ENCODE results near the gene CPB2. TPM values are rescaled to one million over a fixed set of nuclear protein-coding genes. Genes with fewer than 3 reads are reported as not detected.

CPB2 gene
- polyA plus RNA-seq, 1 donor, result 0.10 TPM

GRCh38 chr13:46097015-46097414 lies 7.8 kb downstream of the CPB2 start:
- no peaks in the 10 kb centered on the region for H3K27me3 ChIP-seq (ENCODE audit: control insufficient read depth, insufficient read depth, low read length)
- H3K9me3 ChIP-seq (ENCODE audit: control insufficient read depth, low read depth, low read length), result no peaks in the 10 kb centered on the region
- no peaks in the 10 kb centered on the region for H3K4me1 ChIP-seq (ENCODE audit: control insufficient read depth, insufficient read depth, low read length)
- no peaks in the 10 kb centered on the region for H3K36me3 ChIP-seq (ENCODE audit: control insufficient read depth, insufficient read depth, low read length)
- DNase-seq, result no peak
- no CpG with 5 or more reads among the region's 3 CpGs for WGBS (ENCODE audit: insufficient coverage, low lambda C conversion rate)
- no peak overlapping the region for H3K4me3 ChIP-seq (ENCODE audit: low read length)
- no peak overlapping the region for H3K27ac ChIP-seq (ENCODE audit: low read length)

GRCh38 chr13:46094478-46094877 lies 10.4 kb downstream of the CPB2 start:
- no peak for DNase-seq
- Histone ChIP-seq H3K36me3 (ENCODE audit: control insufficient read depth, insufficient read depth, low read length) (no peaks in the 10 kb centered on the region), H3K27me3 (ENCODE audit: control insufficient read depth, insufficient read depth, low read length) (no peaks in the 10 kb centered on the region), H3K4me3 (ENCODE audit: low read length) (no peak overlapping the region), H3K9me3 (ENCODE audit: control insufficient read depth, low read depth, low read length) (no peaks in the 10 kb centered on the region), H3K4me1 (ENCODE audit: control insufficient read depth, insufficient read depth, low read length) (no peaks in the 10 kb centered on the region), H3K27ac (ENCODE audit: low read length) (no peak overlapping the region)
- 88% methylated on average over 2 of the region's 3 CpGs for WGBS (ENCODE audit: insufficient coverage, low lambda C conversion rate)

- Histone ChIP-seq H3K27me3 (ENCODE audit: control insufficient read depth, insufficient read depth, low read length) (no peaks in the 10 kb centered on the region), H3K4me3 (ENCODE audit: low read length) (no peak overlapping the region), H3K27ac (ENCODE audit: low read length) (no peak overlapping the region), H3K9me3 (ENCODE audit: control insufficient read depth, low read depth, low read length) (no peaks in the 10 kb centered on the region), H3K4me1 (ENCODE audit: control insufficient read depth, insufficient read depth, low read length) (no peaks in the 10 kb centered on the region), H3K36me3 (ENCODE audit: control insufficient read depth, insufficient read depth, low read length) (no peaks in the 10 kb centered on the region)
- DNase-seq, result no peak
- WGBS (ENCODE audit: insufficient coverage, low lambda C conversion rate), result 100% methylated on average over 1 of the region's 5 CpGs
Measured at GRCh38 chr13:46088821-46089562, 15.8 kb downstream of the CPB2 start.

GRCh38 chr13:46087481-46087880 lies 17.4 kb downstream of the CPB2 start:
- Histone ChIP-seq H3K9me3 (ENCODE audit: control insufficient read depth, low read depth, low read length) (no peaks in the 10 kb centered on the region), H3K4me3 (ENCODE audit: low read length) (no peak overlapping the region), H3K4me1 (ENCODE audit: control insufficient read depth, insufficient read depth, low read length) (no peaks in the 10 kb centered on the region), H3K36me3 (ENCODE audit: control insufficient read depth, insufficient read depth, low read length) (no peaks in the 10 kb centered on the region), H3K27ac (ENCODE audit: low read length) (no peak overlapping the region), H3K27me3 (ENCODE audit: control insufficient read depth, insufficient read depth, low read length) (no peaks in the 10 kb centered on the region)
- no peak for DNase-seq

- Histone ChIP-seq H3K4me3 (ENCODE audit: low read length) (no peak overlapping the region), H3K27ac (ENCODE audit: low read length) (no peak overlapping the region), H3K27me3 (ENCODE audit: control insufficient read depth, insufficient read depth, low read length) (no peaks in the 10 kb centered on the region), H3K9me3 (ENCODE audit: control insufficient read depth, low read depth, low read length) (no peaks in the 10 kb centered on the region), H3K36me3 (ENCODE audit: control insufficient read depth, insufficient read depth, low read length) (no peaks in the 10 kb centered on the region), H3K4me1 (ENCODE audit: control insufficient read depth, insufficient read depth, low read length) (no peaks in the 10 kb centered on the region)
- no CpG with 5 or more reads among the region's 12 CpGs for WGBS (ENCODE audit: insufficient coverage, low lambda C conversion rate)
- no peak for DNase-seq
Measured at GRCh38 chr13:46086985-46087384, 17.8 kb downstream of the CPB2 start.

DNA sequence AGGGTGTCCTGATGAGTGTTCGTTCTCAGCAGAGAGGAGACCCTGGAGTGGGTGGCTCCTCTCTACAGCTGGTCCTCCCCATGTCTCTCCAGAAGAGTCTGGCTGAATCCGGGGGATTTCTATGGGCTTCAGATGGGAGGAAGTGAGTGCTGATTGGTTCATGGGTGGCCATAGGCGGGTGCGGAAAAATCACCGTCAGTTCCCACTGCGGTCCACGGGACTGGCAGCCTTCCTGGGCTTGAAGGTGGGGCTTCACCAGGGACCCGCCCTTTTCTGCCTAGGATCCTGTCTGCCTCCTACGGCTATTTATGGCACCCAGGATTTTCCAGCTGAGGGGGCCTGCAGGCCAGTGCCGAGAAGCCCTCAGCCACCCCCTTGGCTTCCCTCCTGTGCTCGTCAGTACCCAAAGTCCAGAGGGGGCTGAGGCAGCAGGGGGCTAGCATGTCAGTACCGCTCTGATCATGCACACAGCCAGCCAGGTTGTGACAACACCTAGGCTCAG lies 18.4 kb downstream of the CPB2 start:
- Histone ChIP-seq H3K27me3 (ENCODE audit: control insufficient read depth, insufficient read depth, low read length) (no peaks in the 10 kb centered on the region), H3K4me1 (ENCODE audit: control insufficient read depth, insufficient read depth, low read length) (no peaks in the 10 kb centered on the region), H3K9me3 (ENCODE audit: control insufficient read depth, low read depth, low read length) (no peaks in the 10 kb centered on the region), H3K27ac (ENCODE audit: low read length) (no peak overlapping the region), H3K36me3 (ENCODE audit: control insufficient read depth, insufficient read depth, low read length) (no peaks in the 10 kb centered on the region), H3K4me3 (ENCODE audit: low read length) (no peak overlapping the region)
- no peak for DNase-seq
- WGBS (ENCODE audit: insufficient coverage, low lambda C conversion rate), result no CpG with 5 or more reads among the region's 12 CpGs

- Histone ChIP-seq H3K27me3 (ENCODE audit: control insufficient read depth, insufficient read depth, low read length) (no peaks in the 10 kb centered on the region), H3K4me3 (ENCODE audit: low read length) (no peak overlapping the region), H3K27ac (ENCODE audit: low read length) (no peak overlapping the region), H3K4me1 (ENCODE audit: control insufficient read depth, insufficient read depth, low read length) (no peaks in the 10 kb centered on the region), H3K36me3 (ENCODE audit: control insufficient read depth, insufficient read depth, low read length) (no peaks in the 10 kb centered on the region), H3K9me3 (ENCODE audit: control insufficient read depth, low read depth, low read length) (no peaks in the 10 kb centered on the region)
- WGBS (ENCODE audit: insufficient coverage, low lambda C conversion rate), result no CpG with 5 or more reads among the region's 13 CpGs
- DNase-seq, result no peak
Measured at GRCh38 chr13:46085737-46086136, 19.1 kb downstream of the CPB2 start.

GRCh38 chr13:46082324-46082723 lies 22.5 kb downstream of the CPB2 start:
- Histone ChIP-seq H3K27ac (ENCODE audit: low read length) (no peak overlapping the region), H3K36me3 (ENCODE audit: control insufficient read depth, insufficient read depth, low read length) (no peaks in the 10 kb centered on the region), H3K4me1 (ENCODE audit: control insufficient read depth, insufficient read depth, low read length) (no peaks in the 10 kb centered on the region), H3K4me3 (ENCODE audit: low read length) (no peak overlapping the region), H3K27me3 (ENCODE audit: control insufficient read depth, insufficient read depth, low read length) (no peaks in the 10 kb centered on the region), H3K9me3 (ENCODE audit: control insufficient read depth, low read depth, low read length) (no peaks in the 10 kb centered on the region)
- no CpG with 5 or more reads among the region's 5 CpGs for WGBS (ENCODE audit: insufficient coverage, low lambda C conversion rate)
- DNase-seq, result no peak

GRCh38 chr13:46079770-46080169 lies 25.1 kb downstream of the CPB2 start:
- DNase-seq, result no peak
- WGBS (ENCODE audit: insufficient coverage, low lambda C conversion rate), result 80% methylated on average over 1 of the region's 2 CpGs

DNA sequence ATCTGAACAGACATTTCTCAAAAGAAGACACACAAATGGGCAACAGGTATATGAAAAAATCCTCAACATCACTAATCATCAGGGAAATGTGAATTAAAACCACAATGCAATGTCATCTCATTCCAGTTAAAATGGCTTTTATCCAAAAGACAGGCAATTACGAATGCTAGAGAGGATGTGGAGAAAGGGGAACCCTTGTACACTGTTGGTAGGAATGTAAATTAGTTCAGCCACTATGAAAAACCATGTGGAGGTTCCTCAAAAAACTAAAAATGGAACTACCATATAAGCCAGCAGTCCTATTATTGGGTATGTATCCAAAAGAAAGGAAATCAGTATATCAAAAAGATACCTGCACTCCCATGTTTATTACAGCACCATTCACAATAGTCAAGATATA lies 27.6 kb downstream of the CPB2 start:
- Histone ChIP-seq H3K4me1 (ENCODE audit: control insufficient read depth, insufficient read depth, low read length) (no peaks in the 10 kb centered on the region), H3K9me3 (ENCODE audit: control insufficient read depth, low read depth, low read length) (no peaks in the 10 kb centered on the region), H3K36me3 (ENCODE audit: control insufficient read depth, insufficient read depth, low read length) (no peaks in the 10 kb centered on the region), H3K27ac (ENCODE audit: low read length) (no peak overlapping the region), H3K27me3 (ENCODE audit: control insufficient read depth, insufficient read depth, low read length) (no peaks in the 10 kb centered on the region), H3K4me3 (ENCODE audit: low read length) (no peak overlapping the region)
- DNase-seq, result no peak
- WGBS (ENCODE audit: insufficient coverage, low lambda C conversion rate), result no CpG with 5 or more reads among the region's 1 CpG

More at GRCh38 chr13:46079770-46080169, 25.1 kb downstream of the CPB2 start:
- H3K4me1 ChIP-seq (ENCODE audit: control insufficient read depth, insufficient read depth, low read length), result no peaks in the 10 kb centered on the region
- H3K9me3 ChIP-seq (ENCODE audit: control insufficient read depth, low read depth, low read length), result no peaks in the 10 kb centered on the region
- no peaks in the 10 kb centered on the region for H3K36me3 ChIP-seq (ENCODE audit: control insufficient read depth, insufficient read depth, low read length)
- H3K4me3 ChIP-seq (ENCODE audit: low read length), result no peak overlapping the region
- no peak overlapping the region for H3K27ac ChIP-seq (ENCODE audit: low read length)
- no peaks in the 10 kb centered on the region for H3K27me3 ChIP-seq (ENCODE audit: control insufficient read depth, insufficient read depth, low read length)

GRCh38 chr13:46076827-46077226 lies 28.0 kb downstream of the CPB2 start:
- WGBS (ENCODE audit: insufficient coverage, low lambda C conversion rate), result 64% methylated on average over 3 of the region's 3 CpGs
- H3K9me3 ChIP-seq (ENCODE audit: control insufficient read depth, low read depth, low read length), result no peaks in the 10 kb centered on the region
- no peak overlapping the region for H3K27ac ChIP-seq (ENCODE audit: low read length)
- no peak for DNase-seq
- no peak overlapping the region for H3K4me3 ChIP-seq (ENCODE audit: low read length)
- H3K27me3 ChIP-seq (ENCODE audit: control insufficient read depth, insufficient read depth, low read length), result no peaks in the 10 kb centered on the region
- H3K36me3 ChIP-seq (ENCODE audit: control insufficient read depth, insufficient read depth, low read length), result no peaks in the 10 kb centered on the region
- no peaks in the 10 kb centered on the region for H3K4me1 ChIP-seq (ENCODE audit: control insufficient read depth, insufficient read depth, low read length)
